ENCODE measurements around the gene NPFFR2.

The NPFFR2 gene

GRCh38 chr4:72094059-72094797, 62.4 kb downstream of the NPFFR2 start:
- no peaks in the 10 kb centered on the region for H3K9me2 ChIP-seq (replicated peaks; ENCODE audit: low read depth, low read length)
- H3K4me1 ChIP-seq (ENCODE audit: insufficient read depth, low read length, poor library complexity, severe bottlenecking): no peaks in the 10 kb centered on the region
- H3K9me3 ChIP-seq (ENCODE audit: insufficient read depth, low read depth, low read length): no peaks in the 10 kb centered on the region
- H3K4me2 ChIP-seq (ENCODE audit: low read depth, low read length, poor library complexity, severe bottlenecking): no peak overlapping the region
- no peaks in the 10 kb centered on the region for H3K36me3 ChIP-seq (ENCODE audit: insufficient read depth, low read length)
- no peak overlapping the region for H3K9ac ChIP-seq (ENCODE audit: low read depth, low read length, poor library complexity, severe bottlenecking)
- no peak overlapping the region for H3K4me3 ChIP-seq (ENCODE audit: low read length, poor library complexity, severe bottlenecking)
- H3K27me3 ChIP-seq (ENCODE audit: insufficient read depth, low read length, poor library complexity, severe bottlenecking): no peaks in the 10 kb centered on the region
- no peaks in the 10 kb centered on the region for H3F3A ChIP-seq (ENCODE audit: low read depth)
- no peak overlapping the region for H2AFZ ChIP-seq (ENCODE audit: low read length)
- TF ChIP-seq, protein P1, sequence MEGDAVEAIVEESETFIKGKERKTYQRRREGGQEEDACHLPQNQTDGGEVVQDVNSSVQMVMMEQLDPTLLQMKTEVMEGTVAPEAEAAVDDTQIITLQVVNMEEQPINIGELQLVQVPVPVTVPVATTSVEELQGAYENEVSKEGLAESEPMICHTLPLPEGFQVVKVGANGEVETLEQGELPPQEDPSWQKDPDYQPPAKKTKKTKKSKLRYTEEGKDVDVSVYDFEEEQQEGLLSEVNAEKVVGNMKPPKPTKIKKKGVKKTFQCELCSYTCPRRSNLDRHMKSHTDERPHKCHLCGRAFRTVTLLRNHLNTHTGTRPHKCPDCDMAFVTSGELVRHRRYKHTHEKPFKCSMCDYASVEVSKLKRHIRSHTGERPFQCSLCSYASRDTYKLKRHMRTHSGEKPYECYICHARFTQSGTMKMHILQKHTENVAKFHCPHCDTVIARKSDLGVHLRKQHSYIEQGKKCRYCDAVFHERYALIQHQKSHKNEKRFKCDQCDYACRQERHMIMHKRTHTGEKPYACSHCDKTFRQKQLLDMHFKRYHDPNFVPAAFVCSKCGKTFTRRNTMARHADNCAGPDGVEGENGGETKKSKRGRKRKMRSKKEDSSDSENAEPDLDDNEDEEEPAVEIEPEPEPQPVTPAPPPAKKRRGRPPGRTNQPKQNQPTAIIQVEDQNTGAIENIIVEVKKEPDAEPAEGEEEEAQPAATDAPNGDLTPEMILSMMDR (conservative IDR thresholded peaks at IDR 0.05; ENCODE audit: low read length): no peak
- no peaks in the 10 kb centered on the region for H3K79me2 ChIP-seq (ENCODE audit: insufficient read depth, low read length)
- H4K20me1 ChIP-seq (ENCODE audit: insufficient read depth, low read length, poor library complexity, severe bottlenecking): no peaks in the 10 kb centered on the region

DNA sequence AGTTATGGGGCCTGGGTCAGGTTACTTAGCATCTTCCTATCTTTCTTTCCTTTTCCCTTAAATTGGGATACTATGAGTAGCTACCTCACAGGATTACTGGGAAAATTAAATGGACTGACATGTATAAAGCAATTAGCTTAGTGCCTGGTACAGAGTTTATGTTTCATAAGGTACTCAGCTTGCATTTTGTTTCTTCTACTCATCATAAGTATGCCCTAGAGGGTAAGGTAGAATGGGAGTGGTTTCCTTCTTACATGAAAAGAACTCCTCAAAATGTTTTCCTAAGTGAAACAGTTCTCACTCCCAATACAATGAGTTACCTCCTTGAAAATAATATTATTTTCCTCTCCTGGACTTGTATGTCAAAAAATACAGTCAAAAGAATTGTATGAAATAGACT, 75.7 kb downstream of the NPFFR2 start:
- Histone ChIP-seq H3K9me2 (replicated peaks; ENCODE audit: low read depth, low read length) (no peaks in the 10 kb centered on the region), H3K9me3 (ENCODE audit: insufficient read depth, low read depth, low read length) (no peaks in the 10 kb centered on the region), H3K27me3 (ENCODE audit: insufficient read depth, low read length, poor library complexity, severe bottlenecking) (no peaks in the 10 kb centered on the region), H3K9ac (ENCODE audit: low read depth, low read length, poor library complexity, severe bottlenecking) (no peak overlapping the region), H3K4me3 (ENCODE audit: low read length, poor library complexity, severe bottlenecking) (no peak overlapping the region), H3K79me2 (ENCODE audit: insufficient read depth, low read length) (no peaks in the 10 kb centered on the region), H2AFZ (ENCODE audit: low read length) (no peak overlapping the region), H4K20me1 (ENCODE audit: insufficient read depth, low read length, poor library complexity, severe bottlenecking) (no peaks in the 10 kb centered on the region), H3K4me1 (ENCODE audit: insufficient read depth, low read length, poor library complexity, severe bottlenecking) (no peaks in the 10 kb centered on the region), H3K4me2 (ENCODE audit: low read depth, low read length, poor library complexity, severe bottlenecking) (no peak overlapping the region), H3K36me3 (ENCODE audit: insufficient read depth, low read length) (no peaks in the 10 kb centered on the region), H3F3A (ENCODE audit: low read depth) (no peaks in the 10 kb centered on the region)
- no peak for TF ChIP-seq EZH2phosphoT487 (IDR thresholded peaks at IDR 0.05; ENCODE audit: borderline replicate concordance)
- TF ChIP-seq, protein P1 (conservative IDR thresholded peaks at IDR 0.05; ENCODE audit: low read length): no peak

GRCh38 chr4:72109364-72109763, 77.6 kb downstream of the NPFFR2 start:
- Histone ChIP-seq H3K4me1 (ENCODE audit: insufficient read depth, low read length, poor library complexity, severe bottlenecking) (no peaks in the 10 kb centered on the region), H3K4me2 (ENCODE audit: low read depth, low read length, poor library complexity, severe bottlenecking) (no peak overlapping the region), H3K4me3 (ENCODE audit: low read length, poor library complexity, severe bottlenecking) (no peak overlapping the region), H3K9ac (ENCODE audit: low read depth, low read length, poor library complexity, severe bottlenecking) (no peak overlapping the region), H3K9me2 (replicated peaks; ENCODE audit: low read depth, low read length) (no peaks in the 10 kb centered on the region), H3K36me3 (ENCODE audit: insufficient read depth, low read length) (no peaks in the 10 kb centered on the region), H3K27me3 (ENCODE audit: insufficient read depth, low read length, poor library complexity, severe bottlenecking) (no peaks in the 10 kb centered on the region), H3K79me2 (ENCODE audit: insufficient read depth, low read length) (no peaks in the 10 kb centered on the region), H3K9me3 (ENCODE audit: insufficient read depth, low read depth, low read length) (no peaks in the 10 kb centered on the region), H4K20me1 (ENCODE audit: insufficient read depth, low read length, poor library complexity, severe bottlenecking) (no peaks in the 10 kb centered on the region), H2AFZ (ENCODE audit: low read length) (no peak overlapping the region), H3F3A (ENCODE audit: low read depth) (no peaks in the 10 kb centered on the region)
- TF ChIP-seq, protein P1 (conservative IDR thresholded peaks at IDR 0.05; ENCODE audit: low read length): no peak
- TF ChIP-seq EZH2phosphoT487 (IDR thresholded peaks at IDR 0.05; ENCODE audit: borderline replicate concordance): no peak
